OCI-LY1 (cell line): ENCODE data around the gene CHST11.
A peak's percentile ranks its signal among the peaks of the same experiment; 100 is the strongest.

ENCODE experiments used
- H2AFZ ChIP-seq: fragments of 200-600 bp; sonication (generic), shearing (Covaris generic); 2 replicates; pipeline ENCODE4 v1.6.0; 2014; ENCODE audit warnings: antibody characterized with exemption, mild to moderate bottlenecking, low read length
- H3F3A ChIP-seq: fragments of 200-600 bp; sonication (generic), shearing (Covaris generic); 2 replicates; pipeline ENCODE4 v1.6.0; 2014; ENCODE audit warnings: mild to moderate bottlenecking, antibody characterized with exemption, low read length, moderate library complexity; ENCODE audit not compliant: insufficient read depth
- H3K27ac ChIP-seq: fragments of 200-600 bp; sonication (generic); 2 replicates; pipeline ENCODE4 v1.5.1; 2014; ENCODE audit warnings: low read length, mixed run types, mild to moderate bottlenecking, low read depth; ENCODE audit not compliant: poor library complexity, severe bottlenecking
- H3K27me3 ChIP-seq: fragments of 200-600 bp; sonication (generic); 2 replicates; pipeline ENCODE4 v1.6.0; 2014; ENCODE audit warnings: antibody characterized with exemption, mild to moderate bottlenecking, low read length, moderate library complexity; ENCODE audit not compliant: insufficient read depth
- H3K36me3 ChIP-seq: fragments of 200-600 bp; sonication (generic); 2 replicates; pipeline ENCODE4 v1.6.1; 2014; ENCODE audit warnings: mild to moderate bottlenecking, antibody characterized with exemption, low read length, moderate library complexity, mixed read lengths; ENCODE audit not compliant: insufficient read depth
- H3K4me1 ChIP-seq: fragments of 200-600 bp; sonication (generic); 2 replicates; pipeline ENCODE4 v1.5.1; 2014; ENCODE audit warnings: mild to moderate bottlenecking, low read length, moderate library complexity; ENCODE audit not compliant: insufficient read depth, severe bottlenecking
- H3K4me2 ChIP-seq: fragments of 200-600 bp; sonication (generic), shearing (Covaris generic); 2 replicates; pipeline ENCODE4 v1.6.1; 2014; ENCODE audit warnings: low read length
- H3K4me3 ChIP-seq: fragments of 200-600 bp; sonication (generic); 2 replicates; pipeline ENCODE4 v1.5.1; 2014; ENCODE audit warnings: low read length, low read depth, mild to moderate bottlenecking, mixed read lengths; ENCODE audit not compliant: poor library complexity, severe bottlenecking
- H3K79me2 ChIP-seq: fragments of 200-600 bp; shearing (Covaris generic); 2 replicates; pipeline ENCODE4 v1.6.1; 2016; ENCODE audit warnings: mixed run types, low read length, mixed read lengths; ENCODE audit not compliant: insufficient read depth
- H3K9ac ChIP-seq: fragments of 200-600 bp; sonication (generic), shearing (Covaris generic); 2 replicates; pipeline ENCODE4 v1.6.1; 2014; ENCODE audit warnings: mild to moderate bottlenecking, low read length, mixed read lengths
- H3K9me2 ChIP-seq: fragments of 200-600 bp; sonication (generic), shearing (Covaris generic); 2 replicates; pipeline ENCODE4 v1.6.1; 2014; ENCODE audit warnings: low read depth, mild to moderate bottlenecking, low read length, mixed read lengths
- H3K9me3 ChIP-seq: fragments of 200-600 bp; shearing (Covaris generic); 2 replicates; pipeline ENCODE4 v1.6.1; 2014; ENCODE audit warnings: low read length, mixed read lengths
- H4K20me1 ChIP-seq: fragments of 200-600 bp; sonication (generic), shearing (Covaris generic); 2 replicates; pipeline ENCODE4 v1.6.0; 2016; ENCODE audit warnings: mild to moderate bottlenecking, low read length; ENCODE audit not compliant: insufficient read depth
- CTCF ChIP-seq: fragments of 200-600 bp; sonication (generic), shearing (Covaris generic); IDR thresholded peaks from 2 replicates; pipeline ENCODE4 v1.5.1; 2017; ENCODE audit warnings: mild to moderate bottlenecking, antibody characterized with exemption, low read length, moderate library complexity, mixed read lengths
- EZH2 ChIP-seq: fragments of 200-600 bp; sonication (generic), shearing (Covaris generic); IDR thresholded peaks from 2 replicates; pipeline ENCODE4 v1.8.0; 2017; ENCODE audit warnings: borderline replicate concordance, mixed run types, mild to moderate bottlenecking, antibody characterized with exemption, low read length, moderate library complexity, mixed read lengths

CHST11 gene

DNA sequence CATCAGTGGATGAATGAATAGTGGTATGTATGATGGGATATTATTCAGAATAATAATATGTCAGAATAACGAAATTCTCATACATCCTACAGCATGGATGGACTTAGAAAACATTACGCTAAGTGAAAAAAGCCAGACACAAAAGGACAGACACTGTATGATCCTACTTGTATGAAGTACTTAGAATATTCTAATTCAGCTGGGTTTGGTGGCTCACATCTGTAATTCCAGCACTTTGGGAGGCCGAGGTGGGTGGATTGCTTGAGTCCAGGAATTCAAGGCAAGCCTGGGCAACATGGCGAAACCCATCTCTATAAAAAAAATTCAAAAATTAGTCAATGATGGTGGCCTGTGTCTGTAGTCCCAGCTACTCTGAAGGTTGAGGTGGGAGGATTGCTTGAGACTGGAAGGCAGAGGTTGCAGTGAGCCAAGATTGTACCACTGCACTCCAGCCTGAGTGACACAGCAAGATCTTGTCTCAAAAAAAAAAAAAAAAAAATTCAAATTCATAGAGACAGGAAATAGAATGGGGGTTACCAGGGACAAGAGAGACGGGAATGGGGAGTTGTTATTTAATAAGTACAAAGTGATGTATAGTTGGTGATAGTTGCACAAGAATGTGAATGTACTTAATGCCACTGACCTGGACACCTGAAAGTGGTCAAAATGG, 132.3 kb downstream of the CHST11 start:
- Histone ChIP-seq H3K27ac (peak overlapping the region; percentile 48), H3K9ac (no peak overlapping the region), H3K79me2 (no peaks in the 10 kb centered on the region), H4K20me1 (no peaks in the 10 kb centered on the region), H2AFZ (no peak overlapping the region), H3K27me3 (no peaks in the 10 kb centered on the region), H3K9me3 (no peaks in the 10 kb centered on the region), H3K4me2 (peak overlapping the region; percentile 16; the same call in 1 of the 2 replicates), H3K4me3 (no peak overlapping the region), H3K4me1 (peaks cover 54% of the 10 kb centered on the region), H3K9me2 (no peaks in the 10 kb centered on the region), H3F3A (no peaks in the 10 kb centered on the region), H3K36me3 (no peaks in the 10 kb centered on the region)
- no peak for TF ChIP-seq CTCF
- no peak for TF ChIP-seq EZH2

GRCh38 chr12:104590022-104590421, 133.3 kb downstream of the CHST11 start:
- H3K27ac ChIP-seq: no peak overlapping the region
- H3K9ac ChIP-seq: no peak overlapping the region
- no peaks in the 10 kb centered on the region for H3K79me2 ChIP-seq
- H3K9me3 ChIP-seq: no peaks in the 10 kb centered on the region
- no peaks in the 10 kb centered on the region for H3K36me3 ChIP-seq
- TF ChIP-seq CTCF: no peak
- TF ChIP-seq EZH2: no peak
- no peak overlapping the region for H3K4me2 ChIP-seq
- no peak overlapping the region for H3K4me3 ChIP-seq
- H2AFZ ChIP-seq: no peak overlapping the region
- H3K27me3 ChIP-seq: no peaks in the 10 kb centered on the region
- peaks cover 44% of the 10 kb centered on the region for H3K4me1 ChIP-seq
- no peaks in the 10 kb centered on the region for H3F3A ChIP-seq
- no peaks in the 10 kb centered on the region for H3K9me2 ChIP-seq
- H4K20me1 ChIP-seq: no peaks in the 10 kb centered on the region

DNA sequence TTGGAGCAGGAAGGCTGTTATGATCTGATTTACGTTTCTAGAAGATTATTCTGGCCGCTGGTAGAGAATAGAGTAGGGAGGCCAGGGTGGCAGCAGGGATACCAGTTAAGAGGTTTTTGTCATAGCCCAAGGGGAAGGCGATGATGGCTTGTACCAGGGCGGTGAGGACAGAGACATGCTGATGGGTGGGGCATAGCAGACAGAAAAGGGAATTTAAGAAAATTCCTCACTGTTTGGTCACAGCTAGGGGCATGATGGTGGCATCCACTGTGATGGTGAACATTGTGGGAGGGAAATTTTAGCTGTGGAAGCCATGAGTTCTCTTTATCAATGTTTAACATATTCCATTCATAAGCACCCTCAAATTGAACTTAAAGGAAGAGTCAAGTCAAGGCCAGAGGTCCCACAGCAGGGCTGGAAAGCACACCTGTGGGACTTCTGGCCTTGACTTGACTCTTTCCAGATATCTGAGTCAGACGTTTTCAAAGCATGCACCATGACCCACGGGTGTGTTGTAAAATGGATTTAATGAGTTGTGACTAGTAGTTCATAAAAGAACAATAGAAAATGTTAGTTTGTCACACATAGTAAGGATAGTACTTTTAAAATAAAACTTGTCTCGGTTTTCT, 134.6 kb downstream of the CHST11 start:
- Histone ChIP-seq H3K79me2 (no peaks in the 10 kb centered on the region), H4K20me1 (no peaks in the 10 kb centered on the region), H3K4me2 (no peak overlapping the region)

More for the DNA sequence above, 134.6 kb downstream of the CHST11 start:
- TF ChIP-seq EZH2: no peak
- no peak for TF ChIP-seq CTCF
- H2AFZ ChIP-seq: no peak overlapping the region
- H3K9ac ChIP-seq: no peak overlapping the region
- no peak overlapping the region for H3K4me3 ChIP-seq
- no peaks in the 10 kb centered on the region for H3K9me3 ChIP-seq
- no peaks in the 10 kb centered on the region for H3K36me3 ChIP-seq
- H3K4me1 ChIP-seq: peaks cover 43% of the 10 kb centered on the region
- H3F3A ChIP-seq: no peaks in the 10 kb centered on the region
- no peaks in the 10 kb centered on the region for H3K9me2 ChIP-seq
- no peaks in the 10 kb centered on the region for H3K27me3 ChIP-seq
- H3K27ac ChIP-seq: no peak overlapping the region
